A673 (cell line): ENCODE data around the gene IQGAP3. TPM values are rescaled to one million over a fixed set of nuclear protein-coding genes. Genes with fewer than 3 reads are reported as not detected.

Source experiments
- BruUV-seq: library from RNA; stranded (reverse); fragments of 400-500 nt; replicated peaks from 2 replicates; lab custom pipeline; 2021; lab: Mats Ljungman, UMichigan
- CTCF ChIA-PET: fragments of 300-600 bp; sonication (Branson Sonifier 250); formaldehyde crosslinking; loops from one replicate; lab custom pipeline; 2022; ENCODE audit warnings: antibody characterized with exemption; lab: Charles Lee
- POLR2A ChIA-PET: fragments of 300-600 bp; sonication (Branson Sonifier 250); formaldehyde crosslinking; loops from one replicate; lab custom pipeline; 2022; ENCODE audit warnings: antibody characterized with exemption; ENCODE audit not compliant: low non-redundant PET; lab: Charles Lee
- DNase-seq: peaks from one replicate; pipeline ENCODE4 v3.0.0-alpha.2; 2015; ENCODE audit warnings: low spot score
- H3K27ac ChIP-seq: fragments of 200-600 bp; sonication (generic); 2 replicates; pipeline ENCODE4 v1.5.1; 2016; ENCODE audit warnings: mixed run types, low read depth, mild to moderate bottlenecking, mixed read lengths, antibody characterized with exemption, low read length; ENCODE audit not compliant: poor library complexity, severe bottlenecking
- H3K27me3 ChIP-seq: fragments of 200-600 bp; sonication (generic); replicated peaks from 2 replicates; pipeline ENCODE4 v1.6.1; 2017; ENCODE audit warnings: mixed run types, low read depth, mild to moderate bottlenecking, mixed read lengths, antibody characterized with exemption, low read length; ENCODE audit not compliant: insufficient read depth, poor library complexity
- H3K36me3 ChIP-seq: fragments of 200-600 bp; sonication (generic); 2 replicates; pipeline ENCODE4 v1.6.1; 2016; ENCODE audit warnings: mixed run types, mild to moderate bottlenecking, mixed read lengths, antibody characterized with exemption, low read length; ENCODE audit not compliant: insufficient read depth, poor library complexity, severe bottlenecking
- H3K4me1 ChIP-seq: fragments of 200-600 bp; sonication (generic); 2 replicates; pipeline ENCODE4 v1.6.1; 2017; ENCODE audit warnings: mixed run types, mild to moderate bottlenecking, mixed read lengths, antibody characterized with exemption, low read length; ENCODE audit not compliant: insufficient read depth, poor library complexity, severe bottlenecking
- H3K4me3 ChIP-seq: fragments of 200-600 bp; sonication (generic); 2 replicates; pipeline ENCODE4 v1.5.1; 2016; ENCODE audit warnings: low read depth, mixed run types, mild to moderate bottlenecking, mixed read lengths, low read length; ENCODE audit not compliant: poor library complexity, severe bottlenecking
- H3K9me3 ChIP-seq: fragments of 200-600 bp; sonication (generic); 2 replicates; pipeline ENCODE4 v1.6.1; 2016; ENCODE audit warnings: mixed run types, low read depth, mild to moderate bottlenecking, mixed read lengths, antibody characterized with exemption, low read length; ENCODE audit not compliant: poor library complexity, severe bottlenecking
- EZH2 ChIP-seq: fragments of 200-600 bp; sonication (generic); IDR thresholded peaks from 2 replicates; pipeline ENCODE4 v1.6.1; 2017; ENCODE audit warnings: borderline replicate concordance, low read depth, mild to moderate bottlenecking, mixed read lengths, antibody characterized with exemption, low read length; ENCODE audit not compliant: poor library complexity, severe bottlenecking
- intact Hi-C: fragments of 100-400 bp; cut with micrococcal nuclease; formaldehyde crosslinking; loops from one replicate; pipeline ENCODE4 v1.10.0; 2022; ENCODE audit not compliant: unreplicated experiment
- total RNA-seq: library from RNA; stranded (reverse); gene quantifications from 2 replicates; pipeline ENCODE4 v1.2.3, GENCODE V29; 2021
- TF ChIP-seq, protein P1 (sequence below): fragments of 300-800, 200-600 bp; sonication (generic); conservative IDR thresholded peaks from 2 replicates; pipeline ENCODE4 v1.5.1; 2017; ENCODE audit warnings: low read depth, mild to moderate bottlenecking, antibody characterized with exemption, low read length, moderate library complexity, mixed read lengths

IQGAP3 gene
- total RNA-seq, 1 experiment from 2014 or later: 37.5 TPM

DNA sequence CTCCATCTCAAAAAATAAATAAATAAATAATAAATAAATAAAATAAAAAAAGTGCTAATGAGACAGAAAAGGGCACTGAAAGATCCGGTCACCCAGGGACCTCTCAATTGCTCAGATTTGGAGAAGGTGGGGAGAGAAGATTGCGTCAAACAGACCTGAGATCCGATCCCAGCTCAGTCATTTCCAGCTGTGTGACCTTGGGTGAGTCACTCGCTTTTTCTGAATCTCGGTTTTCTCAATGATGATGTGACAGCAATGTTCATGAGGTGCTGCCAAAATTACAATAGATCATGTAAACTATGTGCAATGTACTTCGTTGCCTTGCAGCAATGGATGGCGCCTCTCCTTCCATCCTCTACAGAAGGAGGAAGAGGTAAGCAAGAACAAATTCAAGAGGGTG is 60.7 kb downstream of the IQGAP3 start:
- CTCF ChIA-PET: no interaction called here
- Histone ChIP-seq H3K4me1 (no peaks in the 10 kb centered on the region), H3K27ac (no peak overlapping the region), H3K36me3 (no peaks in the 10 kb centered on the region), H3K9me3 (no peaks in the 10 kb centered on the region), H3K4me3 (no peak overlapping the region), H3K27me3 (no peaks in the 10 kb centered on the region)
- TF ChIP-seq, protein P1, sequence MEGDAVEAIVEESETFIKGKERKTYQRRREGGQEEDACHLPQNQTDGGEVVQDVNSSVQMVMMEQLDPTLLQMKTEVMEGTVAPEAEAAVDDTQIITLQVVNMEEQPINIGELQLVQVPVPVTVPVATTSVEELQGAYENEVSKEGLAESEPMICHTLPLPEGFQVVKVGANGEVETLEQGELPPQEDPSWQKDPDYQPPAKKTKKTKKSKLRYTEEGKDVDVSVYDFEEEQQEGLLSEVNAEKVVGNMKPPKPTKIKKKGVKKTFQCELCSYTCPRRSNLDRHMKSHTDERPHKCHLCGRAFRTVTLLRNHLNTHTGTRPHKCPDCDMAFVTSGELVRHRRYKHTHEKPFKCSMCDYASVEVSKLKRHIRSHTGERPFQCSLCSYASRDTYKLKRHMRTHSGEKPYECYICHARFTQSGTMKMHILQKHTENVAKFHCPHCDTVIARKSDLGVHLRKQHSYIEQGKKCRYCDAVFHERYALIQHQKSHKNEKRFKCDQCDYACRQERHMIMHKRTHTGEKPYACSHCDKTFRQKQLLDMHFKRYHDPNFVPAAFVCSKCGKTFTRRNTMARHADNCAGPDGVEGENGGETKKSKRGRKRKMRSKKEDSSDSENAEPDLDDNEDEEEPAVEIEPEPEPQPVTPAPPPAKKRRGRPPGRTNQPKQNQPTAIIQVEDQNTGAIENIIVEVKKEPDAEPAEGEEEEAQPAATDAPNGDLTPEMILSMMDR: no peak
- TF ChIP-seq EZH2: no peak
- no TSS peak for BruUV-seq
- no peak for DNase-seq
- intact Hi-C loops: no loop called here
- POLR2A ChIA-PET: no interaction called here

- Histone ChIP-seq H3K4me1 (peaks cover 3% of the 10 kb centered on the region), H3K36me3 (no peaks in the 10 kb centered on the region), H3K4me3 (no peak overlapping the region), H3K27ac (no peak overlapping the region), H3K9me3 (no peaks in the 10 kb centered on the region), H3K27me3 (no peaks in the 10 kb centered on the region)
- POLR2A ChIA-PET: no interaction called here
- BruUV-seq: no TSS peak
- TF ChIP-seq, protein P1: no peak
- no peak for TF ChIP-seq EZH2
- intact Hi-C loops: no loop called here
- DNase-seq: no peak
- CTCF ChIA-PET: no interaction called here
Observed at GRCh38 chr1:156510709-156511108, 61.7 kb downstream of the IQGAP3 start.

DNA sequence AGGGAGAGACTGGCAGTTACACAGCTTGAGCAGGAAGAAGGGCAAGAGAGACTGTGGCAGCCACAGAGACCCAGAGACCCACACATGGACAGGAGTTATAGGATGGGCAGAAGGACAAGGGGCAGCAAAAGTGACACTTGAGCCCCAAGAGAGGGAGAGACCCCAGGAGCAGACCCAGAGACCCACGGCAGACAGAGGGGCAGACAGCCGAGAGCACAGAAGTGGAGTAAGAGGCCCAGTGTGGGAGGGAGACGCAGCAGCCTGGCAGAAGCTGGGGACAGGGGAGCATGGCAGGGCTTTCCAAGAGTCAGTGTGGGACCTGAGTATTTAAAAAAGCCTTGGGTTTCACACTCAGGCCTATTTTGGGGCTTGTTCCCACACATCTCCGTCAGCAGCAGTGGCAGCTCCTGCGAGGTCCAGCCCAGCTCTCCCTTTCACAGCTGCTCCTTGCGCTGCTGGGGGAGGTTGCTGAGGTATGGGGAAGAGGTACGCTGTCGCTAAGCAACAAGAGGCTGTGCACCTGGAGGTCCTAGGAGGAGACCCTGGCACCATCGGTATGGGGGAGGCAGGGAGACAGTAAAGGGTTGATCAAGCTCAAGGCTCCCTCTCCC is 62.8 kb downstream of the IQGAP3 start:
- Histone ChIP-seq H3K27me3 (no peaks in the 10 kb centered on the region), H3K4me3 (no peak overlapping the region), H3K36me3 (no peaks in the 10 kb centered on the region), H3K27ac (no peak overlapping the region), H3K9me3 (no peaks in the 10 kb centered on the region), H3K4me1 (peaks cover 12% of the 10 kb centered on the region)
- no TSS peak for BruUV-seq
- no peak for DNase-seq
- TF ChIP-seq, protein P1: no peak
- TF ChIP-seq EZH2: no peak
- POLR2A ChIA-PET: no interaction called here
- CTCF ChIA-PET: interaction anchor here (1.0 kb wide), 1 partner anchor 29 kb away, joined by 3 read pairs; no protein-coding TSS in a partner anchor
- intact Hi-C loops: no loop called here
